GM11168 (cell line): ENCODE results near the gene DNAH14.
"Not testable (repeated sequence)": the region's sequence is repeated elsewhere in the genome, so short reads cannot be mapped to it uniquely, and the experiment has no call there.

ENCODE experiments used
- in situ Hi-C: fragments of 300-500 bp; cut with MboI; formaldehyde crosslinking; loops from one replicate; pipeline ENCODE4 v1.12.0; 2022; ENCODE audit warnings: low sequenced_read_pairs; ENCODE audit not compliant: unreplicated experiment

The DNAH14 gene

DNA sequence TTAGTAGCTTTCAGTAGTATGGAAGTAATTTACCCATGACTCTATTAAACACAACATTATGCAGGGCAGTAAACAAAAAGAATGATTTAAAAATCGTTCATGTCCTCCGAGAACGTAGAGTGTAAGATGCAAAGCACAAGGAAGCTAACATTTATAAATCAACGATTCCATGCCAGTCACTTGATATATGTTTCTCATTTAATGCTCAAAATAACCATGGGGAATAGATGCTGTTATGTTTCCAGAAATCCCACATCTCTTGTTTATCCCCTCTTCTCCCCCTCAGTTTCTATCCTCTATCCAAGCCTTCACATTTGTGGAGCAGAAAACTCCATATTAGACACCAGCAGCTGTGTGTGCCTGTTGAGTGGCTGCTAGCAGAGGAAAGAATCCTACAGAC lies 445.5 kb downstream of the DNAH14 start:
- in situ Hi-C loops = no loop called here

DNA sequence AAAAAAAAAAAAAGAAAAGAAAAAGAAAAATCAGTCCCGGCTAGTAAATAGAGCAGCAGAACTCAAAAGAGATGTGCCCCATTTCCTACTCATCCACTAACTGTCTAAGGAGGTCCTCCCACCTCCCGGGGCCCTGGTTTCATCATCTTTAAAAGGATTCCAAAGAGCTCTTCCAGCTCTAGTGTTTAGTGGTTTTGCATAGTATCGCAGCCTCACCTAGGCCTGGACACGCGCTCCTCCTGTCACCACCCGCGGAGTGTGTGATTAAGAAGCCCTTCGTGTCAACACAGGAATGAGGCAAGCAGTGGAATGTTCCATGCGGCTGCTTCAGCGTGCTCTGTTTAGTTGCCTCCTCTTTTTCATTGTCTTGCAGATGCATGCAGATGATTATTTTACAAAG lies 449.4 kb downstream of the DNAH14 start:
- in situ Hi-C loops = no loop called here

DNA sequence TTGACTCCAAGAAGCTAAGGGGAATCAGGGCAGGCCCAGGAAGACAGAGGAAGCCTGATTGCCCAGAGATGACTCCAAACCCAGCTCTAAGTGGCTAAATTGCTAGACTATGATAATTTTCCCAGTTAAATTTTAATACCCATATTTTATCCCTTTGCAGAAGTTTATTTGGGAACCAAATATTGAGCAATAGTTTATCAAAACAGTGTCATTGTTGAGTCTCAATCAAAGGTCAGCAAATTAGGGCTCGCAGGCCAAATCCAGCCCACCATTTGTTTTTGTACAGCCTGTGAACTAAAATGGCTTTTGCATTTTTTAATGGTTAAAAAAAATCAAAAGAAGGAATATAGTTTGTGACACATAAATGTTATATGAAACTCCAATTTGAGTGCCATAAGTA lies 451.2 kb downstream of the DNAH14 start:
- in situ Hi-C loops = no loop called here

DNA sequence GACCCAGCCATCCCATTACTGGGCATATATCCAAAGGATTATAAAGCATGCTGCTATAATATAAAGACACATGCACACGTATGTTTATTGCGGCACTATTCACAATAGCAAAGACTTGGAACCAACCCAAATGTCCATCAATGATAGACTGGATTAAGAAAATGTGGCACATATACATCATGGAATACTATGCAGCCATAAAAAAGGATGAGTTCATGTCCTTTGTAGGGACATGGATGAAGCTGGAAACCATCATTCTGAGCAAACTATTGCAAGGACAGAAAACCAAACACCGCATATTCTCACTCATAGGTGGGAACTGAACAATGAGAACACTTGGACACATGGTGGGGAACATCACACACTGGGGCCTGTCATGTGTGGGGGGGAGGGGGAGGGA lies 457.4 kb downstream of the DNAH14 start:
- in situ Hi-C loops = not testable (repeated sequence)

- in situ Hi-C loops = no loop called here
These were observed 458.9 kb downstream of the DNAH14 start for GRCh38 chr1:225388372-225388771.

- in situ Hi-C loops = no loop called here
These were observed 460.4 kb downstream of the DNAH14 start for GRCh38 chr1:225389843-225390242.

- in situ Hi-C loops = no loop called here
These were observed 466.9 kb downstream of the DNAH14 start for GRCh38 chr1:225396357-225396756.

- in situ Hi-C loops = no loop called here
These were observed 471.5 kb downstream of the DNAH14 start for GRCh38 chr1:225400968-225401367.

GRCh38 chr1:225406976-225407725 lies 477.7 kb downstream of the DNAH14 start:
- in situ Hi-C loops = no loop called here

DNA sequence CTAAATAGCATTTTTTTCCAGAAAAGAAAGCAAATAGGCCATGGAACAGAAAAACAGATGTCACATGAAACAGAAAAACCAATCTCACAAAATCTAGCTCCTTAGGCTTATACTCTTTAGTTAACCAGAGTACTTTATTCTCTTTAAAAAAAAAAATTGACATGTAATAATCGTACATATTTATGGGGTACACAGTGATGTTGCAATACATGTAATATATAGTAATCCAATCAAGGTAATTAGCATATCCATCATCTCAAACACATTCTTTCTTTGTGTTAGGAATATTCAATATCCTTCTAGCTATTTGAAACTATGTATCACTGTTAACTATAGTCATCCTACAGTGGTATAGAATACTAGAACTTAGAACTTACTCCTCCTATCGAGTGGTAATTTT lies 478.3 kb downstream of the DNAH14 start:
- in situ Hi-C loops = no loop called here

DNA sequence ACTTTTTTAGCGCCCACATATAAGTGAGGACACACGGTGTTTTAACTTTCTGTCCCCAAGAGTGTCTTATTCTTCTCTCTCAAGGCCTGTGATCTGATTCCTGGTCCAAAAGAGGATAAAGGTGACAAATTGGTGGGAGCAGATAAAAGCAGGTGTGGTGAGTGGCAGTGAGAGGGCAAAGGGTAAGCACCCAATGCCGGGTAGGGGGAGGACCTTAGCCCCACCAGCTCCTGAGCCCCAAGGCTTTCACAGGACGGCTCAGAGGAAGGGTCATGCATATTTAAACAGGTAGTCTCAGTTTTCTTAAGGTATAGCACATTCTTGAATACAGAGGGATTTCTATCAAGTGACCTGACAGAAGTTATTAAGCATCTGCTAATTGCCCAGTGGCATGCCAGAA lies 478.8 kb downstream of the DNAH14 start:
- in situ Hi-C loops = no loop called here

DNA sequence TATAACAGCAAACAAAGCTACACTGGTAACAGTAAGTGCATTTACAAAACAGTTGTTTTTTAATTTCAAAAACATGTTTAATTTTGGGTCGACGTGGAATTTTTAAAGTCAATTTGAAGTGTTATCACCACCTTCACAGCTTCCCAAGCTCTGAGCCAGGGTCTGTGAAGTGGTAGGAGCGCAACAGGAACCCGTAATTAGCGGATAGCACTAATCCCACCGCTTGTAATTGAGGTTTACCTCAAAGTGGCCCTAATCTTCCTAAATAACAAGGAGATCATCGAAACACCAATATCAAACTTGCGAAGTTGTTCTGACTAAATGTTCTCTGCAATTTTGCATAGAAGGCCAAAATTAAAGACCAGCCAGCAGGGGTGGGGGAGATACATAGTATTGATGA lies 479.6 kb downstream of the DNAH14 start:
- in situ Hi-C loops = no loop called here

GRCh38 chr1:225410036-225410435 lies 480.6 kb downstream of the DNAH14 start:
- in situ Hi-C loops = no loop called here

DNA sequence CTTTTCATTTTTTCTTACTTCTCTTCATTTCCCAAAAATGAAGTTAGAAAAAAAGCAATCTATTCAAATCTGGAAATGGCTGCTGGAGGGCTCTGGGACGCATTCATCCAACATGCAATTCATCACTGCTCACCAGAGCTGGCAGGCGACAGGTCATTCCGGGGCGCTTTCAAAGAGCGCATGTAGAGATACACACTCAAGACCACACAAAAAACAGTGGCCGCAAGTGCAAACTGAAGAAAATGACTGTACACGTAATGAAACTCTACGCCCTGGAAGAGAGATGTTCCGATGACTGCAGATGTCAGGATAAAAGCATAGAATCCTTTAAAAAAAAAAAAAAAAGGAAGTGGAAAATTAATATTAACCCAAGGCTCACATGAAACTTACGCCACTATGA lies 482.8 kb downstream of the DNAH14 start:
- in situ Hi-C loops = no loop called here

DNA sequence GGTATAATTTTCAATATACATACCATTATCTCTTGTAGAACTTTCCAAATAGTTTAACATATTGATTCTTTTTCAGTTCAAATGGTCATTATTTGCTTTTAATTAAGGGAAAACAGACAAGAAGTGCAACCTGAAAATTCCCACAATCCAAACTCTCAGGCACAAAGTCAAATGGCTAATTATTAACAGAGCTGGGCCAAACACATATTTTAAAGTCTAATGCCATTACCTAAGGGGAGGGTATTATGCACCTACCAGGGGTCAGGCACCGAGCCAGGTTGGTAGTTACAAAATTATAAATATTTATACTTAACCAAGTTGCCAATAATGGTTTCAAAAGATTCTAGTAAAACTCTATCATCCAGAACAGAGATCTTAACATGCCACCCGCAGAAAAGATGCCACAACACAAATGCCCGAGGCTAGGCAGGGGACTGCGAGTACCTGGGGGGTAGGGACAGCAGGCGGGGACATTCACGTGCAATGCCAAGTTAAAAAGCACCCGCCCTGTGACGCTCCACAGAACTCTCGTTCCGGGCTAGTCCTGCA lies 483.4 kb downstream of the DNAH14 start:
- in situ Hi-C loops = no loop called here

DNA sequence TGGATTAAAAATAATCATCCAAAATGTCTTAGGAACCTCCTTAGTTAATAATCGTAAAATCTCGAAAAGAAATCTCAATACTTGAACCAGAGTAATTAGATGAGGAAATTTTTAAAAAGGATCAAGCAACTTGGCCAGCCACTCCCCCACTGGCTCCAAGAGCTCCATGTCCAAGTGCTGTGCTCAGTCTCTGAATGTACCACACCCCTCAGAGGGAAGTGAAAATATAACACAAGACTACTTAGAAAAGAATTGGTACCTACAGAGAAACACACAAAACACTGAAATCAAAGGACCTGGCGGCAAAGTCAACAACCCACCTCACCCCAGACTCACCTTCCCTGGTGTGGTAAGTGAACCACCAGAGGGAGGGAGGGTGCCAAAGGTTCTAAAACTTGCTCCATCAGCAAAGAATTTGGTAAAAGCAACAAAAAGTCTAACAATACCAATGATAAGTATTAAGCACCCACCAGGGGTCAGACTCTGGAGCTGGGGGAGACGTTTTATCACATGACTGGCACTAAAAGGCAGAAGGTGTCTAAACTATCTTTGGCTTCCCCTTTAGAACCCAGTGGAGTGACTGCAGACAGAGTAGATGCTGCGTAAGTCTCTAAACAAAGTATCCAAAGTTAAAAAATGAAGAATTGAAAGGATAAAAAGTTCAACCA lies 484.4 kb downstream of the DNAH14 start:
- in situ Hi-C loops = no loop called here

- in situ Hi-C loops = no loop called here
These were observed 485.8 kb downstream of the DNAH14 start for GRCh38 chr1:225415307-225415706.

GRCh38 chr1:225415967-225416745 lies 486.7 kb downstream of the DNAH14 start:
- in situ Hi-C loops = no loop called here

DNA sequence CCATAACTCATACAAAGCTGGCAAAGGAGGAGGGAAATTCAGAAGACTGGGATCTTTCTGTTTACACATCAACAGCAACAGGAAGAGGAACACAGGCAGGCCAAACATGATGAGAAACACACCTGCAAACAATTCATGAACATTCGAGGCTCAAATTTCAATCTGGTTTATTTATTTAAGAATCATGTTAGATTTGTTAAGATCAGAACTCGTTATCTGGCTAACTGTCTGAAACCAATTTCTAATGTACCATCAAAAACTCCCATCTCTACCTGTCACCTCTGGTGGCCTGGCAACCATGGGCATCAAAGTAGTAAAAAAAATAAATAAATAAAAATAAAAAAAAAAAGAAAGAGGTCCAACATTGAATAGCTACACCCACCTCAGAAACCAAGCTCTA lies 488.6 kb downstream of the DNAH14 start:
- in situ Hi-C loops = no loop called here

DNA sequence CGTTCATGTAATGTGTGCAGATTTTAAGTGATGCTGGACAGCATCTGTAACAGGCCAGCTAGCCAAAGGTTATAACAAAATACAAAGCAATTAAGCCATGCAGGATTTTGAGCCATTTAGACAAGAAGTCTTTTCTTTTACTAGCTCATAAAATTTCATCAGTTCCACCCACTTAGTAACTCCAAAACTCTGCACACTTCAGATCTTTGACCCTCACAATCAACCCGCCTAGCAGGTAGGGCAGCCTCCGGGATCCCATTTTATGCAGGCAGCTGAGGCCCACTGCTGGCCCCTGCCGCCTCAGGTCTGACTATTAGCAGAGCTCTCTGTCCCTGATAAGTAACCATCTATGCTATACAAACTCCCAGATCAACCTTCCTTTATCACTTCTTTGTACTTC lies 489.1 kb downstream of the DNAH14 start:
- in situ Hi-C loops = no loop called here

DNA sequence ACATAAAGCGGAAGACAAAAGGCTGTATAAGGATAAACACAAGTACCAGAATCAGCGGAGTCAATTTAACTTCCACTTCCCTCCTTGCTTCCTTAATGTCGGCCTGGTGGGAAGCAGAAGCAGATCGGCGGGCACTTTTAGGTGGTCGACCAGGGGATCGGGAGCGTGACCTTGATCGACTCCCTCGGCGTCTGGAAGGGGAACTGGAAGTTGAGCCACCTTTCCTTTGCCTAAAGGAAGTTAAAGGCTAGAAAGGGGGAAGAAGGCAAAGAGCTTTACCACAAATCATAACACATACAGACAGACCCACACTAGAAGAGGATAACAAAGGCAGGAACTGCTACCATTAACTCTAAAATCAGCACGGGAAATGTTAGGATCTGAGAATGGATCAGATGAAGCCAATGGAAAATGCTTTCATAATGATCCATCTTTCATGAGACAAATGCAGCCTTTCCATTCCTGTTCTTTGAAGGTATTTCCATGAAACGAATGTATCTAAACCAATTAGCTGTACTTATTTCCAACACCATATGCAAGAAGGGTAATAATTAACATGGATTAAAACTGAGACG lies 492.6 kb downstream of the DNAH14 start:
- in situ Hi-C loops = no loop called here
